Measurements from ENCODE around the gene GTF3C5.
"Not testable (repeated sequence)": the region's sequence is repeated elsewhere in the genome, so short reads cannot be mapped to it uniquely, and the experiment has no call there.

Gene GTF3C5

GRCh38 chr9:133031496-133031911 is 707 bp downstream of the GTF3C5 start:
- DNase-seq, result no peak

- DNase-seq, result no peak
Measured at GRCh38 chr9:133032171-133032570, 1.4 kb downstream of the GTF3C5 start.

GRCh38 chr9:133035669-133036068 is 4.9 kb downstream of the GTF3C5 start:
- DNase-seq, result no peak

GRCh38 chr9:133037775-133038515 is 7.1 kb downstream of the GTF3C5 start:
- DNase-seq, result no peak

GRCh38 chr9:133040892-133041479 is 10.2 kb downstream of the GTF3C5 start:
- not testable (repeated sequence) for DNase-seq

DNA sequence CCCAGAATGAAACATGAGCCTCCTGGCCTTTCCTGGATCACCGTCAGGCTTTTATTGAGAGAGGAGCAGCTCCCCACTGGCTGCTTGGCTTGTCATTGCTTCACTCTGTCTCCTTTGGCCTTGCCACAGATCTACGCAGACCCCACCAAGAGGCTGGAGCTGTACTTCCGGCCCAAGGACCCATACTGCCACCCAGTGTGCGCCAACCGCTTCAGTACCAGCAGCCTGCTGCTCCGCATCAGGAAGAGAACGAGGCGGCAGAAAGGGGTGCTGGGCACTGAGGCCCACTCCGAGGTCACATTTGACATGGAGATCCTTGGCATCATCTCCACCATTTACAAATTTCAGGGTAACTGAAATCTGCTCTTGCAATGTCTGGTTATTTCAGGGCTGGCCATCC is 11.2 kb downstream of the GTF3C5 start:
- DNase-seq, result no peak

DNA sequence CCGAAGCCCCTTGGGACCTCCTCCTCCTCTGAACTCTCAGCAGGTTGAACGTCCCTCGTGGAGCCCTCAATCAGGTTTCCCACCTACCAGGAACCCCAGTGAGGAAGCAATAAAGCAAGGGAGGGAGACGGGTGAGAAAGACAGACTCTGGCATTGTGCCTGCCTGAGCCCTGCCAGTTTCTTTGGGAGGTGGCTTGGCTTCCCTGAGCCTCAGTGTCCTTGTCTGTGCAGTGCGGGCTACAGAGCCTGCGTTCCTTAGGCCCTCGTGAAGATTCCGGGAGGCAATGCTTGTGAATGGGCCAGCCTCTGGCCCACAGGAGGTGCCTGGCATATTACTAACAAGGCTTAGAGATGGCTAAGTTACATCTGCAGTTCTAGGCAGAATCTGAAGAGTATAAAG is 11.9 kb downstream of the GTF3C5 start:
- DNase-seq, result no peak

GRCh38 chr9:133043449-133044035 is 12.7 kb downstream of the GTF3C5 start:
- no peak for DNase-seq

DNA sequence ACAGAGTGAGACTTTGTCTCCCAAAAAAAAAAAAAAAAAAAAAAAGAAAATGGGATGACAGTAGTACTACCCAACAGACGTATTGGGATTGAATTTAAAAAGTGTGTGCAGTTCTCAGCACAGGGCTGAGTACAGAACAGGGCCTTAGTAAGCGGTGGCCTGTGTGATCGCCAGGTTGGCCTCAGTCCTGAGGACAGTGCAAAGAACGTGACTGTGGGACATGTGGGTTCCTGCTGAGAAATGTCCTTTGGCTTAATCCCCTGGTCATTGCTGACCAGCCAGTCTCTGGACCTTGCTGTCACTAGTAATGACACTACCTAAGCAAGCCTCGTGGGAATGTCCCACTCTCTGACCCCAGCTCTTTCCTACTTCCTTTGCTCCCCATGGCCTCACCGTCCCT is 13.3 kb downstream of the GTF3C5 start:
- no peak for DNase-seq

DNA sequence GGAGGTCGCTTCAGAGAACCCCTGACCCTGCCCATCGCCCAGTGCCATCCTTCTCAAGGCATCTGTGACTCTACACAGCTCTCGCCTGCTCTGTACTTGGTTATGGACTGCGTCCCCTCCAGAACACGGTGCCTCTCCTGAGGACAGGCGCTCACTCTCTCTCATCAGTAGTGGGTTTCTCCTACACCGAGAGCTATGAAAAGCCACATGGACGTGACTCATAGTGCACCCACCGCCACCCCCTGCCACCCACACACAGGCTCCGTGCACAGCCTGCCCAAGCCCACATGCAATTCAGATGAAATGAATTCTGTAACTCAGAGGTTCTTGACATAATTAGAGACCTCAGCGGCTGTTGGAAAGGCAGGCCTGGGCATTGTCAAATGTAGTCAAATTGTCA is 13.9 kb downstream of the GTF3C5 start:
- DNase-seq, result no peak

DNA sequence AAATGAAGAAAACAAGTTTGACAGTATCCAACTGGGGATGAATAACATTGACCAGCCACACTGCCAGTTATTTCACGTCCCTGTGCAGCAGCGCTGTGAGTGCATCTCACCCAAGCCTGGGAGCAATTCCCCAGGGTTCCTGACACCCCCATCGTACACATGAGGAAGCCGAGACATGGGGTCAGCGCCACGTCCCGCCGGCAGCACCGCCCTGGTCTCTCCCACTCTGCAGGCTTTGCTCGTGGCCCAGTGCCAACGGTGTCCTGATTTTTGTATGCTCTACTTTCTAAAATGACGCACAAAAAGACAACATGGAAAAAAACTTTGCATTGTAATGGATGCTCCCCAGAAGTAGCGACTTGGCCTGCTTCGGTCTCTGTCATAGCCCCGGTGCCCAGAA is 14.3 kb downstream of the GTF3C5 start:
- DNase-seq, result no peak

- DNase-seq, result no peak
Measured at GRCh38 chr9:133046196-133046899, 15.6 kb downstream of the GTF3C5 start.

DNA sequence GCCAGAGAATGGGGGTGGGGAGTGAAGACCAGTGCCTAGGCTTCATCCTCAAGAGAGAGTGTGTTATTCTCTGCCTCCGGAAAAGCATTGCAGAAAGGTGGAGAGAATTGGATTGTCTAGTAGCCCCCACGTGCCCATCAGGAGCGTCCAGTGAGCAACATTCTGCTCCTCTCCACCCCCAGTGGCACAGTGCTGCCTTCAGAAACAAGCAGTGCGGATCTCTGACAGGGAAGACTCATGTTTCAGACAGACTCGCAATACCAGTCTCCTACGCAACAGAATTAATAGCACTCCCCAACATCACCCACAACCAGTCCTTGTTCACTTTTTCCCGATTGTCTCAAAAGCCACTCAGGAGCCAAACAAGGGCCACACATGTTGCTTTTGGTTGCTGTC is 16.1 kb downstream of the GTF3C5 start:
- DNase-seq, result no peak

- peak; percentile 0 for DNase-seq
Measured at GRCh38 chr9:133048595-133048994, 17.8 kb downstream of the GTF3C5 start.

GRCh38 chr9:133049043-133049442 is 18.2 kb downstream of the GTF3C5 start:
- no peak for DNase-seq

- DNase-seq, result no peak
Measured at GRCh38 chr9:133050142-133050541, 19.3 kb downstream of the GTF3C5 start.

GRCh38 chr9:133050781-133051180 is 20.0 kb downstream of the GTF3C5 start:
- no peak for DNase-seq

DNA sequence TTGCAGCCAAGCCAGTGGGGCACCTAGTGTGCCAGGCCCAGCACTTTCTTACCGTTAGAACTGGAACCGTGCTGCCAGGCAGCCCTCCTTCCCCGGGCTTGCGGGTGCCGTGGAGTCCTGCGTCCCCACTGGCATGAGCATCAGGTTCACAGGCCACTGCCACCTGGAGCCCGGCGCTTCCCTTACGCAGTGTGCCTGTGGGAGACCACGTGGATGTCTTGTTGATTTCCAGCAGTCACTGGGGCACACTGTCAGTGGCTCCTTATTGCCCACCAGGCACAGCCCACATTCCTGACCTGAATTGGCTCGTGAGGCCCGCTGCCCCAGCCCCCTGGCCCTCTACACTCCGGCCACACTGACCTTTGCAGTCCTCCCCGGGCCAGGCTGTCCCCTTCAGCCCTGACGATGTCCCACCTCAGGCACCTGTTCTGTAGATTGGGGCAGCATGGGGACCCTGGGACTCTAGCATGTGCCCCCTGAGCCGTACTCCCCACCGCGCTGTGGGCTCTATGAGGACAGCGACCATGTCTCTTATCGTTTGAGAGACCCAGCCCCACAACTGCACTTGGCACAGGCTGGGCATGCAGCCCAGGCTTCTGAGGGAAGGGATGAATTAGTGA is 20.6 kb downstream of the GTF3C5 start:
- no peak for DNase-seq

DNA sequence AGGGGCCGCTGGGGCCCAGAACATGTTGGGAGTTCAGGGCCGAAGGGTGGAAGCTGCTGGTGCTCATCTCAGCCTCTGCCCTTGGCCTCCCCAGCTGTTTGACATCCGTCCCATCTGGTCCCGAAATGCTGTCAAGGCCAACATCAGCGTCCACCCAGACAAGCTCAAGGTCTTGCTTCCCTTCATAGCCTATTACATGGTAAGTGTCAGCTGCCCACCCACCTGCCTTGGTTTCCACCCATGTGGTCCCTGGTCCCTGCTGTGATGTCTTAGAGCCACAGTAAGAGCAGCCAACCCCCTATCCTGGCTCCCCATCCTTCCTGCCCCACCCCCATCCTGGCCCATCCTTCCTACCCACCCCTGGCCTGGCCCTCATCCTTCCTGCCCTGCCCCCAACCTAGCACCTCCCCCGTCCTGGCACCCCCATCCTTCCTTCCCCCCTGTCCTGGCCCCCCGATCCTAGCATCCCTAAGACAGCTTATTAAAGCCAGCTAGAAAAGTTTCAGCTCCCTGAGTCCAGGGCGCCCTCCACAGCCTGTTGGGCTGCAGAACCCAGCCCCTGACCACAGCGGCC is 21.3 kb downstream of the GTF3C5 start:
- DNase-seq, result no peak

DNA sequence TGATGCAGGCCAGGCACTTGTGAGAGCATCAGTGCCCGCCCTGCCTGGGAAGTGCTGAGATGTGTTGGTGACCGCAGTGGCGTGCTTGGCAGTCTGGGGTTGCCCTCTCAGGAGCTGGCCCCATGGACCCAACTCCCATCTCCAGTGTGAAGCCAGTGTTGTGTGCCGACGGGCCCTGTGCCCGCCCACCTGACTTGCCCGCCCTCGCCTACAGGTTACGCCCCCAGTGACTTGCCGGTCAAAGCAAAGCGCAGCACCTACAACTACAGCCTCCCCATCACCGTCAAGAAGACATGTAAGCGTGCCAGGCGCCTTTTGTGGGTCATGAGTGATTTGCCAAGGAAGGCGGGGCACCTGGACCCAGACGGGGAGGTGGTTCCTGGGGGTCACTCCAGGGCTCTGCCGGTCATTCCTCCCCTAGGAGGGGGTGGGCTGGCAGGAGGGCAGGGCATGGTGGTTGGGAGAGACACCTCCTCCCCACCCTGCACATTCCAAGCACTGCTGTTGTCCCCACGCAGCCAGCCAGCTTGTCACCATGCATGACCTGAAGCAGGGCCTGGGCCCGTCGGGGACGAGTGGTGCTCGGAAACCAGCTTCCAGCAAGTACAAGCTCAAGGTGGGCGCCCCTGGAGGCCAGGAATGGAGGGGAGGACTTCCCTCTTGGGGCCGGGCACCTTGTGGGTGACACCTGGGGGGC is 23.5 kb downstream of the GTF3C5 start:
- DNase-seq, result no peak

DNA sequence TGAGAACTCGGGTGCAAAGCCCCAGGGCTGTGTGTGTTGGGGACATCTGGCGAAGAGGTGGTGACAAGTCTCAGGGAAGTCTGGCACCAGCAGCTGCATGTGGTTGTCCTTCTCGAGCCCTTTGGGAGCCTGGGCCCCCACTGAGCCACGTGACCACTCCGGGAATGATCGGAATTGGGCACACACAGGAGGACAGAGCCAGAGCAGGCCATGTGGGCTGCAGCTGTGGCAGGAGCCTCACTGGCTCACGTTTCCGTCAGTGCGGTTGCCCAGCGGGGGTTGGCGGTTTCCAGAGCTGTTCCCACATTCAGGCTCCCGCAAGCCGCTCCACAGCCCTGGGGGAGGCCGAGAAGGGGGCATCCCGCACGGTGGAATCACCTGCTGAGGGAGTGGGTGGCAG is 24.2 kb downstream of the GTF3C5 start:
- no peak for DNase-seq

DNA sequence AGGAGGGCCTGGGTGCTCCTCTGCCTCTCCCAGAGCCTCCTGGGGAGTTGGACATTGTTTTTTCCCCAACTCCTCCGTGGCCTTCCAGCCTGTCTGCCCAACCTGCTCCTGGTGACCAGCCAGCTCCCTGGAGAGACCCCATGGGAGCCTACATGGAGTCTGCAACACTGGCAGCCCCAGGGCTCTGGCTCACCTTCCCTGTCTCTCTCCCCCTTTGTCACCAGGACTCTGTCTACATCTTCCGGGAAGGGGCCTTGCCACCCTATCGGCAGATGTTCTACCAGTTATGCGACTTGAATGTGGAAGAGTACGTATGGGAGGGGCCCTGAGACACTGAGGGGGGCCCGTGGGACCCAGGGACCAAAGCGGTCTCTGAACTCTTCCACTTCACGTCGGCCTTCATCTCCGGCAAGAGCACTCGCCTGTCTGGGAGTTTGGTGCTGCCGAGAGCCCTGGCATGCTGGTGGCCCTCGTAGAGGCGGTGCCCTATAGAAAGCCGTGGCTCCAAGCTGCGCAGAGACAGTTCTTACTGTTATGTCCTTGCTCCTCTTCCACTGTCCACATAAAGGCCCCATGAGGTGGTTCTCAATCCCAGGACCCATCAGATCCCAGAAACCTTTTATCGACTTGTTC is 25.1 kb downstream of the GTF3C5 start:
- DNase-seq, result no peak
